Tongue (tissue), 2 donors: ENCODE data around the gene LRRC4. TPM values are rescaled to one million over a fixed set of nuclear protein-coding genes. Genes with fewer than 3 reads are reported as not detected.
A peak's percentile ranks its signal among the peaks of the same experiment; 100 is the strongest.

Source experiments
- DNase-seq: peaks from one replicate; pipeline ENCODE4 v3.0.0-alpha.2; 2015
- total RNA-seq: library from RNA; depleted of rRNA; stranded (reverse); fragments of >200 nt; gene quantifications from one replicate; pipeline ENCODE4 v1.2.3, GENCODE V29; 2014

The LRRC4 gene
- total RNA-seq: 0.41 TPM

GRCh38 chr7:128030654-128031611 lies at the start of gene LRRC4:
TSS of gene LRRC4 (minus strand) at chr7:128031437. CDS start at chr7:128030640, 797 bp downstream.
- peak; percentile 68 for DNase-seq

- no peak for DNase-seq
Observed at GRCh38 chr7:128080169-128080568, 48.9 kb upstream of the LRRC4 start.

GRCh38 chr7:128078309-128078708 lies 47.1 kb upstream of the LRRC4 start:
- DNase-seq: no peak

- peak; percentile 62 for DNase-seq
Observed at GRCh38 chr7:128076796-128077271, 45.6 kb upstream of the LRRC4 start.

GRCh38 chr7:128076196-128076795 lies 45.1 kb upstream of the LRRC4 start:
- no peak for DNase-seq

- DNase-seq: peak; percentile 69
Observed at GRCh38 chr7:128075242-128076095, 44.2 kb upstream of the LRRC4 start.

- no peak for DNase-seq
Observed at GRCh38 chr7:128074736-128075135, 43.5 kb upstream of the LRRC4 start.

- no peak for DNase-seq
Observed at GRCh38 chr7:128074336-128074735, 43.1 kb upstream of the LRRC4 start.

- no peak for DNase-seq
Observed at GRCh38 chr7:128073671-128074310, 42.6 kb upstream of the LRRC4 start.

GRCh38 chr7:128071801-128072200 lies 40.6 kb upstream of the LRRC4 start:
- no peak for DNase-seq

GRCh38 chr7:128071376-128071775 lies 40.1 kb upstream of the LRRC4 start:
- DNase-seq: no peak

GRCh38 chr7:128069373-128070364 lies 38.4 kb upstream of the LRRC4 start:
- no peak for DNase-seq

- no peak for DNase-seq
Observed at GRCh38 chr7:128068785-128069184, 37.5 kb upstream of the LRRC4 start.

- no peak for DNase-seq
Observed at GRCh38 chr7:128067983-128068382, 36.7 kb upstream of the LRRC4 start.

- no peak for DNase-seq
Observed at GRCh38 chr7:128066858-128067257, 35.6 kb upstream of the LRRC4 start.

GRCh38 chr7:128066395-128066794 lies 35.2 kb upstream of the LRRC4 start:
- no peak for DNase-seq

GRCh38 chr7:128065872-128066271 lies 34.6 kb upstream of the LRRC4 start:
- no peak for DNase-seq

GRCh38 chr7:128063088-128063487 lies 31.9 kb upstream of the LRRC4 start:
- no peak for DNase-seq

GRCh38 chr7:128060018-128060417 lies 28.8 kb upstream of the LRRC4 start:
- no peak for DNase-seq

GRCh38 chr7:128059143-128059988 lies 28.1 kb upstream of the LRRC4 start:
- DNase-seq: peak; percentile 22
